ENCODE data around the gene GABRD. TPM values are rescaled to one million over a fixed set of nuclear protein-coding genes. Genes with fewer than 3 reads are reported as not detected.
A peak's percentile ranks its signal among the peaks of the same experiment; 100 is the strongest.

Gene GABRD
- total RNA-seq, 1 donor from 2014 or later: not detected

GRCh38 chr1:1988061-1988945 is 30.8 kb upstream of the GABRD start:
- no peaks in the 10 kb centered on the region for H3K36me3 ChIP-seq (ENCODE audit: insufficient read depth, low read length)
- H3K9me3 ChIP-seq (ENCODE audit: insufficient read depth, low read depth, low read length): no peaks in the 10 kb centered on the region
- no peak overlapping the region for H3K4me2 ChIP-seq (ENCODE audit: low read length)
- H3K4me3 ChIP-seq (ENCODE audit: insufficient read depth, low read depth, low read length): no peak overlapping the region
- Mint-ChIP-seq H3K36me3 (ENCODE audit: low read depth, unreplicated experiment) (no peaks in the 10 kb centered on the region), H3K9me3 (ENCODE audit: unreplicated experiment) (no peaks in the 10 kb centered on the region), H3K4me1 (ENCODE audit: low read depth, unreplicated experiment) (peaks cover 13% of the 10 kb centered on the region), H3K27me3 (ENCODE audit: low read depth, unreplicated experiment) (peaks cover 15% of the 10 kb centered on the region), H3K4me3 (ENCODE audit: unreplicated experiment) (no peak overlapping the region), H3K27ac (ENCODE audit: unreplicated experiment) (no peak overlapping the region)
- H3K9ac ChIP-seq (ENCODE audit: low read length): no peak overlapping the region
- DNase-seq (ENCODE audit: low read depth) (no peak), FAIRE-seq (no peak)
- no peak overlapping the region for H2AFZ ChIP-seq (ENCODE audit: low read depth, low read length)
- no peaks in the 10 kb centered on the region for H3K4me1 ChIP-seq (ENCODE audit: insufficient read depth, low read length)
- H3K79me2 ChIP-seq (ENCODE audit: insufficient read depth, low read length): no peaks in the 10 kb centered on the region
- TF ChIP-seq CTCF (IDR thresholded peaks at IDR 0.05; ENCODE audit: insufficient read depth, low read depth, low read length) (no peak), EZH2 (IDR thresholded peaks at IDR 0.05; ENCODE audit: insufficient read depth, low read length) (no peak)
- no peak overlapping the region for H3K27ac ChIP-seq (ENCODE audit: low read depth, low read length)
- peaks cover 2% of the 10 kb centered on the region for H3K27me3 ChIP-seq (ENCODE audit: insufficient read depth, low read length)
- H4K20me1 ChIP-seq (ENCODE audit: insufficient read depth, low read length): no peaks in the 10 kb centered on the region

- FAIRE-seq (no peak), DNase-seq (ENCODE audit: low read depth) (peak; percentile 3)
- Mint-ChIP-seq H3K36me3 (ENCODE audit: low read depth, unreplicated experiment) (no peaks in the 10 kb centered on the region), H3K27ac (ENCODE audit: unreplicated experiment) (no peak overlapping the region), H3K4me1 (ENCODE audit: low read depth, unreplicated experiment) (peaks cover 13% of the 10 kb centered on the region), H3K4me3 (ENCODE audit: unreplicated experiment) (no peak overlapping the region), H3K27me3 (ENCODE audit: low read depth, unreplicated experiment) (peaks cover 15% of the 10 kb centered on the region), H3K9me3 (ENCODE audit: unreplicated experiment) (no peaks in the 10 kb centered on the region)
- Histone ChIP-seq H3K9me3 (ENCODE audit: insufficient read depth, low read depth, low read length) (no peaks in the 10 kb centered on the region), H3K36me3 (ENCODE audit: insufficient read depth, low read length) (no peaks in the 10 kb centered on the region), H3K27ac (ENCODE audit: low read depth, low read length) (no peak overlapping the region), H3K4me3 (ENCODE audit: insufficient read depth, low read depth, low read length) (no peak overlapping the region), H3K79me2 (ENCODE audit: insufficient read depth, low read length) (no peaks in the 10 kb centered on the region), H2AFZ (ENCODE audit: low read depth, low read length) (no peak overlapping the region), H3K9ac (ENCODE audit: low read length) (no peak overlapping the region), H3K4me1 (ENCODE audit: insufficient read depth, low read length) (no peaks in the 10 kb centered on the region), H3K4me2 (ENCODE audit: low read length) (no peak overlapping the region), H4K20me1 (ENCODE audit: insufficient read depth, low read length) (no peaks in the 10 kb centered on the region), H3K27me3 (ENCODE audit: insufficient read depth, low read length) (peaks cover 3% of the 10 kb centered on the region)
- no peak for TF ChIP-seq CTCF (IDR thresholded peaks at IDR 0.05; ENCODE audit: insufficient read depth, low read depth, low read length)
- no peak for TF ChIP-seq EZH2 (IDR thresholded peaks at IDR 0.05; ENCODE audit: insufficient read depth, low read length)
Observed at GRCh38 chr1:1989102-1989542, 30.0 kb upstream of the GABRD start.

GRCh38 chr1:1989789-1990188 is 29.4 kb upstream of the GABRD start:
- Histone ChIP-seq H3K27me3 (ENCODE audit: insufficient read depth, low read length) (peaks cover 9% of the 10 kb centered on the region), H3K79me2 (ENCODE audit: insufficient read depth, low read length) (no peaks in the 10 kb centered on the region), H3K4me1 (ENCODE audit: insufficient read depth, low read length) (no peaks in the 10 kb centered on the region), H3K9ac (ENCODE audit: low read length) (no peak overlapping the region), H4K20me1 (ENCODE audit: insufficient read depth, low read length) (no peaks in the 10 kb centered on the region), H3K4me2 (ENCODE audit: low read length) (no peak overlapping the region), H2AFZ (ENCODE audit: low read depth, low read length) (no peak overlapping the region), H3K27ac (ENCODE audit: low read depth, low read length) (no peak overlapping the region), H3K36me3 (ENCODE audit: insufficient read depth, low read length) (no peaks in the 10 kb centered on the region), H3K9me3 (ENCODE audit: insufficient read depth, low read depth, low read length) (no peaks in the 10 kb centered on the region), H3K4me3 (ENCODE audit: insufficient read depth, low read depth, low read length) (no peak overlapping the region)
- H3K27ac Mint-ChIP-seq (ENCODE audit: unreplicated experiment): peak overlapping the region; percentile 26
- TF ChIP-seq CTCF (IDR thresholded peaks at IDR 0.05; ENCODE audit: insufficient read depth, low read depth, low read length): no peak
- TF ChIP-seq EZH2 (IDR thresholded peaks at IDR 0.05; ENCODE audit: insufficient read depth, low read length): no peak
- DNase-seq (ENCODE audit: low read depth) (no peak), FAIRE-seq (no peak)
- H3K4me3 Mint-ChIP-seq (ENCODE audit: unreplicated experiment): peak overlapping the region; percentile 50
- H3K36me3 Mint-ChIP-seq (ENCODE audit: low read depth, unreplicated experiment): no peaks in the 10 kb centered on the region
- no peaks in the 10 kb centered on the region for H3K9me3 Mint-ChIP-seq (ENCODE audit: unreplicated experiment)
- peaks cover 13% of the 10 kb centered on the region for H3K4me1 Mint-ChIP-seq (ENCODE audit: low read depth, unreplicated experiment)
- H3K27me3 Mint-ChIP-seq (ENCODE audit: low read depth, unreplicated experiment): peaks cover 9% of the 10 kb centered on the region
